Measurements from ENCODE around the gene LIN28A. TPM values are rescaled to one million over a fixed set of nuclear protein-coding genes. Genes with fewer than 3 reads are reported as not detected.

LIN28A gene
- total RNA-seq, 1 donor from 2014 or later: 43.7 TPM

GRCh38 chr1:26459148-26459547 lies 48.5 kb downstream of the LIN28A start:
- Histone ChIP-seq H3K9ac (ENCODE audit: low read length) (no peak overlapping the region), H3K4me3 (ENCODE audit: insufficient read depth, low read depth, low read length) (no peak overlapping the region), H3K79me2 (ENCODE audit: insufficient read depth, low read length) (no peaks in the 10 kb centered on the region), H3K36me3 (ENCODE audit: insufficient read depth, low read length) (peaks cover 52% of the 10 kb centered on the region), H4K20me1 (ENCODE audit: insufficient read depth, low read length) (peaks cover 15% of the 10 kb centered on the region), H2AFZ (ENCODE audit: low read depth, low read length) (no peak overlapping the region), H3K4me1 (ENCODE audit: insufficient read depth, low read length) (no peaks in the 10 kb centered on the region), H3K9me3 (ENCODE audit: insufficient read depth, low read depth, low read length) (no peaks in the 10 kb centered on the region), H3K27ac (ENCODE audit: low read depth, low read length) (no peak overlapping the region), H3K27me3 (ENCODE audit: insufficient read depth, low read length) (no peaks in the 10 kb centered on the region), H3K4me2 (ENCODE audit: low read length) (no peak overlapping the region)
- H3K36me3 Mint-ChIP-seq (ENCODE audit: low read depth, unreplicated experiment): peaks cover 24% of the 10 kb centered on the region
- H3K4me3 Mint-ChIP-seq (ENCODE audit: unreplicated experiment): no peak overlapping the region
- no peak overlapping the region for H3K27ac Mint-ChIP-seq (ENCODE audit: unreplicated experiment)
- H3K9me3 Mint-ChIP-seq (ENCODE audit: unreplicated experiment): no peaks in the 10 kb centered on the region
- no peak for FAIRE-seq
- H3K27me3 Mint-ChIP-seq (ENCODE audit: low read depth, unreplicated experiment): no peaks in the 10 kb centered on the region
- peaks cover 1% of the 10 kb centered on the region for H3K4me1 Mint-ChIP-seq (ENCODE audit: low read depth, unreplicated experiment)
- DNase-seq (ENCODE audit: low read depth): no peak
- TF ChIP-seq EZH2 (IDR thresholded peaks at IDR 0.05; ENCODE audit: insufficient read depth, low read length) (no peak), CTCF (IDR thresholded peaks at IDR 0.05; ENCODE audit: insufficient read depth, low read depth, low read length) (no peak)

GRCh38 chr1:26459573-26460031 lies 49.0 kb downstream of the LIN28A start:
- Mint-ChIP-seq H3K27me3 (ENCODE audit: low read depth, unreplicated experiment) (no peaks in the 10 kb centered on the region), H3K4me1 (ENCODE audit: low read depth, unreplicated experiment) (peaks cover 1% of the 10 kb centered on the region), H3K9me3 (ENCODE audit: unreplicated experiment) (no peaks in the 10 kb centered on the region), H3K36me3 (ENCODE audit: low read depth, unreplicated experiment) (peaks cover 27% of the 10 kb centered on the region), H3K4me3 (ENCODE audit: unreplicated experiment) (no peak overlapping the region), H3K27ac (ENCODE audit: unreplicated experiment) (no peak overlapping the region)
- H2AFZ ChIP-seq (ENCODE audit: low read depth, low read length): no peak overlapping the region
- no peak overlapping the region for H3K9ac ChIP-seq (ENCODE audit: low read length)
- TF ChIP-seq EZH2 (IDR thresholded peaks at IDR 0.05; ENCODE audit: insufficient read depth, low read length) (no peak), CTCF (IDR thresholded peaks at IDR 0.05; ENCODE audit: insufficient read depth, low read depth, low read length) (no peak)
- H3K27ac ChIP-seq (ENCODE audit: low read depth, low read length): no peak overlapping the region
- no peaks in the 10 kb centered on the region for H3K9me3 ChIP-seq (ENCODE audit: insufficient read depth, low read depth, low read length)
- H3K4me2 ChIP-seq (ENCODE audit: low read length): no peak overlapping the region
- H3K36me3 ChIP-seq (ENCODE audit: insufficient read depth, low read length): peaks cover 56% of the 10 kb centered on the region
- H3K4me3 ChIP-seq (ENCODE audit: insufficient read depth, low read depth, low read length): no peak overlapping the region
- no peaks in the 10 kb centered on the region for H3K79me2 ChIP-seq (ENCODE audit: insufficient read depth, low read length)
- DNase-seq (ENCODE audit: low read depth) (no peak), FAIRE-seq (no peak)
- peaks cover 17% of the 10 kb centered on the region for H4K20me1 ChIP-seq (ENCODE audit: insufficient read depth, low read length)
- no peaks in the 10 kb centered on the region for H3K4me1 ChIP-seq (ENCODE audit: insufficient read depth, low read length)
- H3K27me3 ChIP-seq (ENCODE audit: insufficient read depth, low read length): no peaks in the 10 kb centered on the region

- H3K27me3 Mint-ChIP-seq (ENCODE audit: low read depth, unreplicated experiment): no peaks in the 10 kb centered on the region
- H3K9me3 ChIP-seq (ENCODE audit: insufficient read depth, low read depth, low read length): no peaks in the 10 kb centered on the region
- H4K20me1 ChIP-seq (ENCODE audit: insufficient read depth, low read length): peaks cover 51% of the 10 kb centered on the region
- DNase-seq (ENCODE audit: low read depth) (no peak), FAIRE-seq (no peak)
- H3K79me2 ChIP-seq (ENCODE audit: insufficient read depth, low read length): peaks cover 10% of the 10 kb centered on the region
- H3K4me2 ChIP-seq (ENCODE audit: low read length): no peak overlapping the region
- no peaks in the 10 kb centered on the region for H3K27me3 ChIP-seq (ENCODE audit: insufficient read depth, low read length)
- no peak overlapping the region for H3K4me3 ChIP-seq (ENCODE audit: insufficient read depth, low read depth, low read length)
- no peak overlapping the region for H3K4me3 Mint-ChIP-seq (ENCODE audit: unreplicated experiment)
- H3K36me3 Mint-ChIP-seq (ENCODE audit: low read depth, unreplicated experiment): peaks cover 21% of the 10 kb centered on the region
- H3K27ac Mint-ChIP-seq (ENCODE audit: unreplicated experiment): no peak overlapping the region
- no peaks in the 10 kb centered on the region for H3K9me3 Mint-ChIP-seq (ENCODE audit: unreplicated experiment)
- H3K27ac ChIP-seq (ENCODE audit: low read depth, low read length): no peak overlapping the region
- H2AFZ ChIP-seq (ENCODE audit: low read depth, low read length): no peak overlapping the region
- no peak for TF ChIP-seq CTCF (IDR thresholded peaks at IDR 0.05; ENCODE audit: insufficient read depth, low read depth, low read length)
- TF ChIP-seq EZH2 (IDR thresholded peaks at IDR 0.05; ENCODE audit: insufficient read depth, low read length): no peak
- peaks cover 20% of the 10 kb centered on the region for H3K4me1 ChIP-seq (ENCODE audit: insufficient read depth, low read length)
- H3K4me1 Mint-ChIP-seq (ENCODE audit: low read depth, unreplicated experiment): peaks cover 2% of the 10 kb centered on the region
- H3K36me3 ChIP-seq (ENCODE audit: insufficient read depth, low read length): peaks cover 42% of the 10 kb centered on the region
- H3K9ac ChIP-seq (ENCODE audit: low read length): no peak overlapping the region
These were observed 58.3 kb downstream of the LIN28A start for GRCh38 chr1:26468911-26469310.

Data from astrocyte (in vitro differentiated cells and primary cell).